HL-60 (cell line): ENCODE data around the gene PLXNA3.

Source experiments
- CTCF ChIP-seq: IDR thresholded peaks from one replicate; pipeline ENCODE4 v1.5.1; 2011; ENCODE audit warnings: low read length, control low read depth, inconsistent platforms; ENCODE audit not compliant: insufficient read depth
- GABPA ChIP-seq: IDR thresholded peaks from 2 replicates; pipeline ENCODE4 v1.6.1; 2012; ENCODE audit warnings: low read depth
- POLR2AphosphoS5 ChIP-seq: IDR thresholded peaks from 2 replicates; pipeline ENCODE4 v1.6.1; 2012; ENCODE audit warnings: low read depth
- REST ChIP-seq: IDR thresholded peaks from 2 replicates; pipeline ENCODE4 v1.6.1; 2012; ENCODE audit warnings: low read depth; ENCODE audit not compliant: insufficient replicate concordance
- SPI1 ChIP-seq: IDR thresholded peaks from 2 replicates; pipeline ENCODE4 v1.6.1; 2012; ENCODE audit warnings: low read depth, mild to moderate bottlenecking, borderline replicate concordance

- TF ChIP-seq CTCF (no peak), REST (no peak), POLR2AphosphoS5 (no peak), GABPA (no peak), SPI1 (no peak)
Measured at GRCh38 chrX:154486396-154487207, 28.5 kb downstream of the PLXNA3 start, which contains the start of gene UBL4A.
